ENCODE data around the gene TSPAN18.

Gene TSPAN18

DNA sequence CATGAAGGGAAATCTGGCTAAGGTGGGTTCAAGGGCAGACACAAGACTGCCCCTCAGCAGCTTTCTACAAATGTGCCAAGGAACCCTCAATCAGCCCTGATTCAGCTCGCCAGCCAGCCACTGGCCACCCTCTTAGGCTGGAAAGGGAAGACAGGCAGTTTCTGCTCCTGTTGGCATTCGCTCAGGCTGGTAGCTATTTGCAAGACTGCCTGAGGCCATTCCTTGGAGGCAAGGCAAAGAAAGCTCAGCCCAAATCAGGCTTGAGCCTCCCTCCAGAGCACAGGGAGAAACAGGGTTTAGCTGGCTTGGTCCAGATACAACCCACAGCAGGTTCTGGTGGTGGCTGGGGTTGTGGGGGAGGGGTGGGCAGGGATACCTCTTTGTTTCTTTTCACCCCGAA, 204.7 kb downstream of the TSPAN18 start:
- DNase-seq: no peak

DNA sequence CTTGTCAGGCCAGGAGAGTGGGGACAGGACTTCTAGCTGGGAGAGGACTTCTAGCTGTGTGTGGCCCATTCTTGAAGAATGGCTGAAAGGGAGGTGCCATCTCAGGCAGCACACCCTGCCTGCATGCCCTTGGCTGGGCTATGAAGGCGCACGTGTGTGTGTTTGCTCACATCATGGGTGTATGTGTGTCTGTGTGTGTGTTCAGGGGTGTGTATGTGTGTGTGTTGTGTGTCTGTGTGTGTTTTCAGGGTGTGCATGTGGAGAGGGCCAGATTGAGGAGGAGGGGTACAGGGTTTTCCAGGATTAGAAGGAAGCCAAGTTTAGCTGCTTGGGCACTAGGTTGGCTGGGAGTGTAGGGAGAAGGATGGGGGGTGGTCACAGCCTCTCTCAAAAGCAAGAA, 207.3 kb downstream of the TSPAN18 start:
- DNase-seq: no peak

DNA sequence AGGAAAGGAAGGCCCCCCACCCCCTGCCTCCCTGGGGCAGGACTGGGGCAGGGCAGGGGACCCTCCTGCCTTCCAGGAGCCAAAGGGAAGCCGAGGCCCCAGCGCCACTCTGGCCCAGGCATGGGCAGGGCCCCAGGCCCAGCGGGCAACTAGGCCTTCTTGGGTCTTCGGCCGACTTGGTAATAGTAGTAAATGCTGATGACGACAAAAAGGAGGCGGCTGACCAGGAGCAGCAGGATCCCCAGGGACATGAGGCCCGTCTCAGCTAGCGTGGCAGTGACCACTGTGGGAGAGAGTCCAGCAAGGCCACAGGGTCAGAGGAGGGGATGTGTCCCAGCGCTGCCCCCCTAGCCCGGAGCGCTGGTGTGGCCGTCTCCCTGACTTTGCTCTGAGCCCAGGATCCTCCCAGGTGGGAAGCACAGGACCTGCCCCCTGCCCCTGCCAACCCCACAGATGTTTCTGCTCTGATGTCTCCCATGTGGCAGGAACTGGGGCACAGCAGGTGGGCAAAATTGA, 208.0 kb downstream of the TSPAN18 start:
- no peak for DNase-seq

DNA sequence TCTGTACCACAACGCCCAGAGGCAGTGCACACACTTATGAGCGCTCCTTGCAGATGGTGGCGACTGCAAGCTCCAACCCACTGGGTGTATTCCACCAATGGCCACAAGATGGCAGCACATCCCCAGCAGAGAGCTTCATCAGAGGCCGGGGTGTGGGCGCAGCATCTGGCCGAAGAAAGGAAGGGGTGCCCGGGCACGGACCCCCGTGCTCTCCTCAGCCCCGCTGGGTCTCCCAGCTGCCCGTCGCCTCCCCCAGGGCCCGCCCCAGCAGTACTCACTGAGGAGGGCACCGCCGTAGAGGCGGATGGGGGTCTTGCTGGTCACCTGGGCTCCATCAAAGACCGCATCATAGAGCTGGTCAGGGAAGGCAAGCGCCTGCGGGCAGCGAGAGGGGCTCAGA, 209.8 kb downstream of the TSPAN18 start:
- no peak for DNase-seq

DNA sequence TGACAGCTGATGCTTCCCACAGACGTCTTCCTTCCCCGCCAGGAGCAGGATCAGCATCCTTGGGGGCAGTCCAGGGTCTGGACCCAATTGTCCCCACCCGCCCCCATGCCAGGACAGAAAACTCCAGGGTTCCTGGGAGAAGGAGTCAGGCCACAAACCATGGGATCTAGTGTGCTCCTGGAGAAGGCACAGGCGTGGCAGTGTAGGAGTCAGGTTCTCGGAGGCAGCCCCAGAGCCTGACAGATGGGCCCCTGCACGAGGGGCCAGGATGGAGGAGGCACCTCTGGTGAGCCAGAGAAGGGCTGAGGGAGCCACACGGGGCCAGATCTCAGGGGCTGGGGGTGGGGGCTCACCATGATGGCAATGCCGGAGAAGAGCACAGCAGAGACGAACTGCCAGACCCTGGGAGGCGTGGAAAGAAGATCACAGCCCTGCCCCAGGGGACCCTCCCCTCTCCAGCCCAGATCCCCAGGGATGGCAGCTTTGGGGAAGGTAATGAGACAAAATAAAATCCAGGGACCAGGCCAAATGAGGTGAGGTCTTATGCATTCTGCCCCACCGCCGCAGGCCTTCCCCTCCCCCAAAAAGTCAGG, 210.3 kb downstream of the TSPAN18 start:
- no peak for DNase-seq

DNA sequence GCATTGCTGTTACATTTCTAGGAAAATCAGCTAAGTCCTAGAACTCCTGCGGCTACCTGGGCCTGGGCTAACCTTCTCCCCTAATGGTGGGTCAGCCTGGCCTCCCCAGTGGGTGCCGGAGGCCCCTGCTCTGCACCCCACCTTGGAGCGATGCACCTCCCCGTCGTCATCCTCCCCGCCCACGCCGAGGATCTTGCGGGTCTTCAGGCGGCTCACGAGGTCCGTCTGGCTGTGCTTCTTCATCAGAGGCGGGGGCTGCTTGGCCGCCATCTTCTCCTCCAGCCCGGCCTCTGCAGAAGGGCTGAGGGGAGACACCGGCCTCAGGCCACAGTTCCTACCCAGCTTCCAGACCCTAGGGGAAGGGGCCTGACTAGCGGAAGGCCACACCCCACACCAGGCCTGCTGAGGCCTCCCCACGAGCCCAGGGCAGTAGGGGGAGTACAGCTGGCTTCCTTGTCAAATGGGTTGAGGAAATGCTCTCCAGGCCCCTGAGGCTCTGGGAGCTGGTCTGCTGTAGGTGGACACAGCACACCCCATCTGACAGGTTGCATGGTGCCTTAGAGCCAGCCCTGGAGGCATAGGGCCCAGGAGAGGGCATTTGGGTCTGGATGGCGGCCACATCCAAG, 211.4 kb downstream of the TSPAN18 start:
- no peak for DNase-seq

DNA sequence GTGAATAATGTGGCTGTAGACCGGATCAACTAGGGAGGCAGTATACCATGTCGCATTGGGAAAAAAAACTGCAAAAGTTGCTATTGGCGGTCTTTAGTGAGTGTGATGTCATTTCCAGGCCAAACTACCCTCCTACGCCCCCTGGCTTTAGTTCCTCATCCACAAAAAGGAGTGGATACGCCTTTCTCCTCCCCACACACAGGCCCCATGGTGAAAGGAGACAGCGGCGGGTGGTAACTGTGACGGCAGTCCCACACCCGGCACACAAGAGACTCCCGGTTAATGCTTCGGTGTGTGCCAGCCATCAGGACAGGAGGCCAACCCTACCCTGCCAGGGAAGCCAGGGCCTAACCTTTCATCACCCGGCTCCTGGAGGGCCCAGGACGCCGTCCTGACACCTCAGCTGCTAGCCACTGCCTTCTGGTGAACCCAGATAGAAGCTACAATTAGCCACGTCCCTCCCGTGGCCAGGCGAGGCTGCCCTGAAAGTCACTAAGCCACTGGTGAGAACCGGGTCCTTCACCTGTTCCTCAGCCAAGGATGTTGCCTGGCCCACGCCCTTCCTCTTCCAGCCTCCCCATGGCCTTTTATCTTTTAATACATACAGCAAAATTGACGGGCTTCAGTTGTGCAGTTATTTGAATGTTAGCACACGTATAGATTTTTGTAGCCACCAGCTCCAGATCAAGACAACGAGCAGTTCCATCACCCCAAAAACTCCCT, 213.1 kb downstream of the TSPAN18 start:
- no peak for DNase-seq

DNA sequence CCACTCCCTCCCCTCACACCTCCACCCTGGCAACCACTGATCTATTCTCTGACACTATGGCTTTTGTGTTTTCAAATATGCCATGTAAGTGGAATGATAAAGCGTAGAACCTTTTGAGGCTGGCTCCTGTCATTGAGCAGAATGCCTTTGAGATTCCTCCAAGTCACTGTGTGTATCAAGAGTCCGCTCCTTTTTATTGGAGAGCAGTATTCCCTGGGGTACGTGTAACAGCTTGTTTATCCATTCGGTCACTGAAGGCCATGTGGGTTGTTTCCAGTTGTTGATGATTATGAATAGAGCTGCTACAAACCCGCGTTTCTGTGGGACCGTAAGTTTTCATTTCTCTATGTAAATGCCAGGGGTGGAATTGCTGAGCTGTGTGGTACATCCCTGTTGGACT, 213.6 kb downstream of the TSPAN18 start:
- no peak for DNase-seq

DNA sequence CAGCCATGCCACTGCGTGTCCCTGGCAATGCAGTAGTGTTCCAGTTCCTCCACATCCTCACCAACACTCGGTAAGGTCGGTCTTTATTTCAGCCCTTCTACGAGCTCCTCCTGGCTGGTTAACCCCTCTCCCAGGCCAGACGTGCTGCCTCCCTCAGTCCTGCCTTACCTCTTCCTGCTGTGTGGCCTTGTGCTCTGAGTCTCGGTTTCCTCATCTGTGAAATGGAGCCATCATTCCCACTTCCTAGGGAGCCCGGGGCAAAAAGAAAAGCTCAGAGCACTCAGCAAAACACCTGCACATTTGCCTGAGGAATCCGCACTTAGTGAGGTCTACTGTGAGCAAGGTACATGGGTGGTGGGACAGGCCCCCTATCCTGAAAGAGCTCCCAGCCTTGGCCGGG, 214.1 kb downstream of the TSPAN18 start:
- DNase-seq: no peak

DNA sequence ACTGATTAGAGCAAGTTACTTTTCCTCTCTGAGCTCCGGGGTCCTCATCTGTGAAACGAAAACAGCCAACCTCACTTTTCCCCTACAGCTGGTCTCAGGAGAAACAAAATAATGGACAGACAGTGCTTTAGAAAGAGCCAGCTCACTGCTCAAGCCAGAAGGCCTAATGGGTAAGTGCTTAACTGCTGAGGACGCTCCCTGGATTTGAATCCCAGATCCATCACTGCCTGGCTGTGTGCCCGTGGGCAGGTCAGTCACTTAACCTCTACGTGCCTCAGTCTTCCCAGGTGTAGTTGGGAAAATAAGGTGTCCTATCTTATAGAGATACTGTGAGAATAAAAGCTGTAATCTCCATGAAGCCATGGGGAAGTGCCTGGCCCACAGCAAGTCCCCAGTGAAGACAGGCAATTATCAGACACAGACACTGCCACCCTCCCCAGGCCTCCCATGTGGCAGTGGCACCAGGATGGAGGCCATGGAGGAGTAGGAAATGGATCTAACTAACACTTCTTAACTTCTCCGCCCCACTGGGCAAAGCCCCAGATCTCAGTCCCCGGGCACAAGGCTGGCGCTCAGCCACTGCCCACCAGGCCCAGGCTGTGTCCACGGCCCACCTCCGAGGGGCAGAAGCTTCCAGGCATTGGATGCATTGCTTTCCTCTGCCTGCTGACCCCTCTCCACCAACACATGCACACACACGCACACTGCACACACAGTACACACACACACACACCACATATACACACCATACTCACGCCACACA, 214.7 kb downstream of the TSPAN18 start:
- no peak for DNase-seq

DNA sequence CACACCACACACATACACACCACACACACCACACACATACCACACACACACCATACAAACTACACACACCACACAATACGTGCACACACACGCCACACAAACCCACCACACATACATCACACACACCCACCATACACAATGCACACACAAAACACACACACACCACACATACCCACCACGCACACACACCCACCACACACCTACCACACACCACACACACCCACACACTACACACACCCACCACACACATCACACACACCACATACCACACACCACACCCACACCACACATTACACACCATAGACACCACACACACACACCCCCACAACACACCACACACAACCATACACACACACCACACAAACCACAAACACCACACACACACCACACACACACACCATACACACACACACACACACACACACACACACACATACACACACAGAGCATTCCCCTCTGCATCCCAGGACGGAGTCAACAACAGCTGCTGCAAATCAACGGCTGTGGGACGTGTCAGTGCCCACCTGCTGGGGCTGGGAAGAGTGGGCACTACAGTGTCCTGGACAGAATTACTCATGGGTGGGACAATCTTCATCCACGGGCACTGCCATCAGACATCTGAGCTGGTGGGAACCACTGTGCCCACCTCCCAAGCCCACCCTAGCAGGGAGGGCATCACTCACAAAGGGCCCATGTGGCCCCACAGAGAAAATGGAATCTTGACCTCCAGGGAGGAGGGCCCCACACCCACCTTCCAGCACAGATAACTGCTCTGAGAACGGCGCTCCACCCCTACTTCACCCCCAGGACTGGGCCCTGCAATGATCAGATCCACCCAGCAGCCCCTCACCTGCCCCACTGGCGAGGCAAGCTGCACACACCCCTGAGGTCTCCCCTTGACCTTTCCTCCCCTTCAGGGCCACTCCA, 215.5 kb downstream of the TSPAN18 start:
- DNase-seq: no peak

DNA sequence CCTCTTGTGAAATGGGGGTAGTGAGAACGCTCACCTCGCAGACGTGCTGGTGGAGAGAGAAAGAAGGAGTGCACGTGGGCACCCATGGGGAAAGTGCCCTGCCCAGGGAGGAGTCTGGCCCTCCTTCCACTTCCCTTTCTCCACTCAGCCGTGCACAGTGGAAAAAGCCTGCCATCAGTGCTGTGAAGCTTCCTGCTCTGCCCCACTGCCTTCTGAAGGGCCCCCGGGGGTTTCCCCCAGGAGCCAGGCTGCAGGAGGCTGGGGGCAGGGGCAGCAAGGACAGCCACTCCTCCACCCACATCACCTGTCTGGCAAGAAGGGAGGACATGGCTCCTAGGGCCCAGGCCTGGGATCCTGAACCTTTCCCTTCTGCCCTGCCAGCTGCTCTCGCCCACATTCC, 216.4 kb downstream of the TSPAN18 start:
- no peak for DNase-seq

DNA sequence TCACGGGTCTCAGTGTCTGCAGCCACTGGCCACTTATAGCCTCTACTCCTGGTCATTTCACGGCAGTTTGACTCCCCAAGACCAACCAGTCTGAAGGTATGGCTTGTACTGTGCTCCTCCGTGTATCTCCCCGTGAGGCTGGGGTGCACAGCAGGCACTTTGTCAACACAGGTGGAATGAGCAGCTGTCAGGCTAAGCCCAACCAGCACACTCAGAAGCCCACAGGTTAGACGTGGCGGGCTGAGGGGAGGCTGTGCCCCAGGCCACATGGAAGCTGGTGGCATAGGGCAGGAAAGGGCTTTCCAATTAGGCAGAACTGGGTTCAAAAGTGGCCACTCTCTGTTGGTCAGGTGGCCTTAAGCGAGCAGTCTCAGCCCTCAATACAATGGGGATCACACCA, 216.9 kb downstream of the TSPAN18 start:
- DNase-seq: no peak

DNA sequence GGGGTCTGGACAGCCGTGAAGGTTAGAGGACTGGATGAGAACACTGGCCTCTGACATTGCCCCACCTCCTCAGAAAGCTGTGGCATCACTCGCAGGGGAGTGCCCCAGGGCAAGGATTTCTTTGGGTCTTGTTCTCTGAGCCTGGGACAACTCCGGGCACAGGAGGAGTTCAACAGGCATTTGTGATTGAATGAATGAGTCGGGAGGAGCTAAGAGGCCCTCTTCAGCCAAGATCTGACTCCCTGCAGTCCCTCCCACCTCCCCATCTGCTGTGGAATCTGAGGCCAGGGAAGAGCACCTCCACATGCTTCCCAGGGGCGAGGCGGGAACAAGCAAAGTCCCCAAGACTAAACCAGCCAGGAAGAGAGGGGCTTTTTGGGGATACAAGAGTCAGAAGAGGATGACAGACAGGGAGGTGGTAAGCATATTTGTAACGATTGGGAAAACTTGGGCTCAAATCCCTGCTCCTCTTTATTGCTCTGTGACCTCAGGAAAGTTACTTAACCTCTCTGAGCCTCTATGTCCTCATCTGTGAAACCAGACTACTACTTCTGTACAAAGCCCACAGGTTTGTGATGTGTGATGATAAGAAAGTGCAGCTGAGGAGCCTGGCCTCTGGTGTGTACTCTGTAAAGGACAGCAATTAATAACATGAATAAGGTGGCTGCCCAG, 217.6 kb downstream of the TSPAN18 start:
- DNase-seq: no peak

DNA sequence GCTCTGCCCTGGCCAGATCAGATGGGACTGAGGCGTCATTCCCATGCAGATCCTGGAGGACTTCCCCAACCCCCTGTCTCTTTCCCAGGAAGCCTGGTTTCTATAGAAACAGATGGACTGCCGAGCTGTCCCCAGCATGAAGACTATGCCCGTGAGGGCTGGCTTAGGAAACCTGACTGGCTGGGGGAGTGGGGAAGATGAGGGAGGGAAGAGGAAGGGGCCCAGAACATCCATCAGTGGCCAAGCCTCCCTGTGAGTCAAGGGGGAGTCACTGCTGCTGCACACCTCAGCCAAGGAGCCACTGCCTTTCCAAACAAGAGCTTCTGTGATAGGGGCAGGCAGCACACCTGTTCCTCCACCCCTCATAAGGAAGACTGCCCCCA, 218.1 kb downstream of the TSPAN18 start:
- no peak for DNase-seq

DNA sequence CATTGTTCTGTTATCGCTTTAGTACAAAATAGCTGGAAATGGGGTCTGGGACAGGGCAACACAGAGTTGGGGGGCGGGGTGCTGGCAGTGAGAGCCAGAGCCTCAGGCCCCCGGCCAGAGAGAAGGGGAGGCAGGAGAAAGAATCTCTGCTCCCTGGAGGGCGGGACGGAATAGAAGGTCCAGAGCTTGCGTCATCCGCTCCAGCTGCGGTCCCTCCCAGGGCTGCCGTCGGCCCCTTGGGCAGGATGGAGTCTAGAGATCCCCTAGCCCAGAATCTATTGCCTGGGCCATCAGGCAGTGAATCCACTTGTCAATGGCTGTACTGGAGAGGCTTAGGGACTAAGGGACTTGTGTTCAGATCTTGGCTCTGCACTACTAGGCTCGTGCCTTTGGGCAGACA, 218.9 kb downstream of the TSPAN18 start:
- no peak for DNase-seq

DNA sequence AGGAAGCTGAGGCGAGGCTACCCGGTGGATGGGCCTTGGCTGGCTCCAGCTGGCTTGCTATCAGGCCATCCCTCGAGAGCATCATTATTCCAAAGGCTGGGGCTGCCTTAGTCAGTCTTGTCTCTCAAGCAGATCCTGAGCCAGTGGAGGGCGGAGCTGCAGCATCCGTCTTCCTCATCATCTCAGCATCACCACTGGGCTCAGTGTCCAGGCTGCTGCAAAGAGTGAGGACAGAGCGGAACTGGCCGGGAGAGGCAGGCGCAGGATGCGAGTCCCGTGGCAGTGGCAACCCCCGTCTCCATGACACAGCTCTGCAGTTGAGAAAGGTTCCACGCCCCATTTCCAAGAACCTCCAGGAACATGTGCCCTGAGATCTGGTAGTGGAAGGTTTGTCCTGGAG, 219.5 kb downstream of the TSPAN18 start:
- DNase-seq: no peak

DNA sequence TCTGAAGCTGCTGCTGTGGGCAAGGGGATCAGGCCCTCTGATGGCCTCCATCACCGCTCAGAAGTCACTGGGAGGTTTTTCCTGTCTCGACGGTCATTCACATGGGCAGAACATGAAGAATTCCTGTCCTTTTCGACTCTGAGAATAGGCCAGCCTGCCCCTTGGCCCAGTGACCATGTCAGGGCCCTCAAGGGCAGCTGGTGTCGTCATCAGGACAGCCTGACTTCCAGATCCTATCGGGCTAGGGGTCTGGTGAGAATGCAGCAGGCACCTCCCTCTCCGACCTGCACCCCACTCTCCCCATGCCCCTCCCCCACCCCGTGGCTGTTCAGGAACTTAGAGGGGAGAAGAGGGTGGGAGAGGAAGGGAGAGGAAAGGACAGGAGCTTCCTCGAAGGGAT, 220.4 kb downstream of the TSPAN18 start:
- DNase-seq: no peak

DNA sequence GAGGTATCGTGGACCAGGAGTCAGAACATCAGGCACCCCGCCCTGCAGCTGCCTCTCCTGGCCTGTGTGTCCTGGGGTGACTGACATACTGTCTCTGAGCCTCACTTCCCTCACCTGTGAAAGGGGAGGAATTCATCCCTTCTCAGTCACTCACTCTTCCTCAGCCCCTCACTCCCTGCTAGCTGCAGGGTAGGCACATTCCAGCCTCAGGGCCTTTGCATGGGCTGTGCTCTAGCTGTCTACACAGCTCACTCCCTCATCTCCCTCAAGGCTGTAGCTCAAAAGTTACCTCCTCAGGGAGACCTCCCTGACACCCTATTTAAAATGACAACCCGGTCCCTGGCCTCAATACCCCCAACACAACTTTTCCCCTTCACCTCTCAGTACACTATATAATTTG, 221.4 kb downstream of the TSPAN18 start:
- no peak for DNase-seq

DNA sequence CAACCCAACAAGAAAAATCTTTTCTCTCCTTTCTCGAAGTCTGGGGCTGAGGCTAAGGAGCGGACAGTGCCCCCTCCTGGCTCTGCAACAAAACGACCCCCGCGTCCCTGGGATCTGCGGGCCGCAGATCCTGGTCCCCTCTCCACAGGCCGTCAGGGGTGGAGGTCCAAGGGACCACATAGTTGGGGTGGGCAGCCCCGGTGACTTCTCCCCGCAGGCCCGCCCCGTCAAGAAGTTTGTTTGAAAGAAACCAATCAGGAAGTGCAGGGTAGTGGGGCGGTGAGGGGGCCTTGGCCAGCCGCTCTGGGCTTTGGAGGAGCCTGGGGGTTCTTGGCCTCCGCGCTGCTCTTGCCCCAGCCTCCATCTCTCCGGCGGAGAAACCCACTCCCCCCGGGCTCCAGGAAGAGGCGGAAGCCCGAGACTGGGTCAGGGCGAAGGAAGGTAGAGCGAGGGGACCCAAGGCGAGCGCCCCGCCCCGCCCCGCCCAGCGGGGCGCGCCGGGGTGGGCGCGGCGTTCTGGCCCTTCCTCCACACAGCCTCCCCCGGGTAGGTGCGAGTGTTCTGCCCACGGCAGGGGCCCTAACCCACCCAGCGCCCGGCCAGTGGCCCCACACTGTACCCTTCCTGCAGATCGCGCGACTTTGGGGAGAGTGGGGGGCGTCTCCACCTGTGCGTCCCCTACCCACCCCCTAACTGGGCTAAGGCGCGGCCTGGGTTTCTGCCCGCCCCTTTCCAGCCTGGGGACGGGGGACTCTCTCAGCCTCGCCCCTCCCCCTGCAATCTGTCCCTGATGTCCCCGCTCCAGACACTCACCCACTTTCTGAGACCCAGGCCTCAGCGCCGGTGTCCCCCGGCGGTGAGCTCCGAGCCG, 222.6 kb downstream of the TSPAN18 start:
- DNase-seq: no peak
